ENCODE measurements around the gene GPC6. TPM values are rescaled to one million over a fixed set of nuclear protein-coding genes. Genes with fewer than 3 reads are reported as not detected.

GPC6 gene
- total RNA-seq, 2 donors from 2014 or later: 3.4 to 5.3 TPM

DNA sequence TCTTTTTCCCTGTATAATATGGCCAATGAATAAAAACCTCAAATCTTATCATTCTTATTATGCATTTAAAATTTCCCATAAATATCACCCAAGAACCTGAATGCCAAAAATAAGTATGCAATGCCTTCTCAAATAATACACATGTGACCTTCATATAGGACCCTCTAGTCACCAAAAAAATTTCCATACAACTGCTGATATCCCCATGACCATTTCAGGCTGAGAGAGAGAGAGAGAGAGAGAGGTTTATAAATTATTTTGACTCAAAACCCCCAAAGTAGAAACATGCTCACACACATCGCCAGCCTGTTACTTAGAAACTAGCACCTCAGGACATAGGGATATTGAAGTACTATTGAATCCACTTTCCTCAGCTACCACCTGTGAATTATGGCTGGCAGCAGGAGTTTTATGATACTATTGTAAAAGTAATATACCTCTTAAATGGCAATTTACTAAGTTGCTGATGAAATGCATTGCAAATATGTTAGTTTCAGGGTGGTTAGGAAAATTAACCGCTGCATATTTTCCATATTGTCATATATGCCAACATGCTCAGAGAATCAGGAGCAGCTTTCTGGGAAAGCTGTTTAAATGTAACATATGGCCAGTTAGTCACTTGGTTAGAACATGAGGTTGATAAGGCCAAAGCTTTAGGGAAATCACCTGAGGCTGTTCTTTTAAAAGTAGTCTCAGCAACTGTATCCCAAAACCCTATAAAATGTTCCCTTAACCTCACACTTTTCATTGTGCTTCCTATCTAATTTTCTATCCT lies 1022.0 kb downstream of the GPC6 start:
- 84% methylated on average over 2 of the region's 2 CpGs for WGBS

GRCh38 chr13:94249512-94249911 lies 1022.9 kb downstream of the GPC6 start:
- H3K36me3 ChIP-seq: no peaks in the 10 kb centered on the region
- TF ChIP-seq POLR2A (IDR thresholded peaks at IDR 0.05) (no peak), POLR2AphosphoS5 (IDR thresholded peaks at IDR 0.05) (no peak)
- TF ChIP-seq, protein P1, sequence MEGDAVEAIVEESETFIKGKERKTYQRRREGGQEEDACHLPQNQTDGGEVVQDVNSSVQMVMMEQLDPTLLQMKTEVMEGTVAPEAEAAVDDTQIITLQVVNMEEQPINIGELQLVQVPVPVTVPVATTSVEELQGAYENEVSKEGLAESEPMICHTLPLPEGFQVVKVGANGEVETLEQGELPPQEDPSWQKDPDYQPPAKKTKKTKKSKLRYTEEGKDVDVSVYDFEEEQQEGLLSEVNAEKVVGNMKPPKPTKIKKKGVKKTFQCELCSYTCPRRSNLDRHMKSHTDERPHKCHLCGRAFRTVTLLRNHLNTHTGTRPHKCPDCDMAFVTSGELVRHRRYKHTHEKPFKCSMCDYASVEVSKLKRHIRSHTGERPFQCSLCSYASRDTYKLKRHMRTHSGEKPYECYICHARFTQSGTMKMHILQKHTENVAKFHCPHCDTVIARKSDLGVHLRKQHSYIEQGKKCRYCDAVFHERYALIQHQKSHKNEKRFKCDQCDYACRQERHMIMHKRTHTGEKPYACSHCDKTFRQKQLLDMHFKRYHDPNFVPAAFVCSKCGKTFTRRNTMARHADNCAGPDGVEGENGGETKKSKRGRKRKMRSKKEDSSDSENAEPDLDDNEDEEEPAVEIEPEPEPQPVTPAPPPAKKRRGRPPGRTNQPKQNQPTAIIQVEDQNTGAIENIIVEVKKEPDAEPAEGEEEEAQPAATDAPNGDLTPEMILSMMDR (IDR thresholded peaks at IDR 0.05): no peak
- no peak overlapping the region for H3K27ac ChIP-seq
- intact Hi-C loops (cut with DNase I): no loop called here
- no peaks in the 10 kb centered on the region for H3K27me3 ChIP-seq (replicated peaks; ENCODE audit: insufficient read depth)
- no peaks in the 10 kb centered on the region for H3K4me1 ChIP-seq (replicated peaks)
- H3K9me3 ChIP-seq: no peaks in the 10 kb centered on the region
- WGBS: 39% methylated on average over 1 of the region's 1 CpG
- no peak for DNase-seq (ENCODE audit: low spot score)
- H3K4me3 ChIP-seq: no peak overlapping the region

More for the DNA sequence above, 1022.0 kb downstream of the GPC6 start:
- no peak overlapping the region for H3K4me3 ChIP-seq
- intact Hi-C loops (cut with DNase I): no loop called here
- H3K4me1 ChIP-seq (replicated peaks): no peaks in the 10 kb centered on the region
- DNase-seq (ENCODE audit: low spot score): no peak
- no peaks in the 10 kb centered on the region for H3K36me3 ChIP-seq
- H3K9me3 ChIP-seq: no peaks in the 10 kb centered on the region
- H3K27ac ChIP-seq: no peak overlapping the region
- H3K27me3 ChIP-seq (replicated peaks; ENCODE audit: insufficient read depth): no peaks in the 10 kb centered on the region
- no peak for TF ChIP-seq POLR2A (IDR thresholded peaks at IDR 0.05)
- no peak for TF ChIP-seq POLR2AphosphoS5 (IDR thresholded peaks at IDR 0.05)
- TF ChIP-seq, protein P1 (IDR thresholded peaks at IDR 0.05): no peak

- H3K4me1 ChIP-seq (replicated peaks): no peaks in the 10 kb centered on the region
- no peak overlapping the region for H3K27ac ChIP-seq
- no peaks in the 10 kb centered on the region for H3K36me3 ChIP-seq
- 66% methylated on average over 9 of the region's 9 CpGs for WGBS
- DNase-seq (ENCODE audit: low spot score): no peak
- no peaks in the 10 kb centered on the region for H3K27me3 ChIP-seq (replicated peaks; ENCODE audit: insufficient read depth)
- intact Hi-C loops (cut with DNase I): no loop called here
- no peaks in the 10 kb centered on the region for H3K9me3 ChIP-seq
- no peak overlapping the region for H3K4me3 ChIP-seq
- no peak for TF ChIP-seq POLR2A (IDR thresholded peaks at IDR 0.05)
- TF ChIP-seq, protein P1 (IDR thresholded peaks at IDR 0.05): no peak
- no peak for TF ChIP-seq POLR2AphosphoS5 (IDR thresholded peaks at IDR 0.05)
Observed at GRCh38 chr13:94251831-94252608, 1025.4 kb downstream of the GPC6 start.

GRCh38 chr13:94254737-94255136 lies 1028.1 kb downstream of the GPC6 start:
- no peaks in the 10 kb centered on the region for H3K4me1 ChIP-seq (replicated peaks)
- no peak overlapping the region for H3K4me3 ChIP-seq
- H3K27ac ChIP-seq: no peak overlapping the region
- no peaks in the 10 kb centered on the region for H3K9me3 ChIP-seq
- TF ChIP-seq POLR2AphosphoS5 (IDR thresholded peaks at IDR 0.05): no peak
- no peak for TF ChIP-seq POLR2A (IDR thresholded peaks at IDR 0.05)
- TF ChIP-seq, protein P1 (IDR thresholded peaks at IDR 0.05): no peak
- H3K27me3 ChIP-seq (replicated peaks; ENCODE audit: insufficient read depth): no peaks in the 10 kb centered on the region
- DNase-seq (ENCODE audit: low spot score): no peak
- intact Hi-C loops (cut with DNase I): no loop called here
- H3K36me3 ChIP-seq: no peaks in the 10 kb centered on the region
